Superior temporal gyrus (tissue), 1 donor: ENCODE data around the gene ENTPD2.
"Not testable (repeated sequence)": the region's sequence is repeated elsewhere in the genome, so short reads cannot be mapped to it uniquely, and the experiment has no call there.

Experiments used
- DNase-seq: peaks from one replicate; pipeline ENCODE4 v3.0.0-alpha.2; 2016; ENCODE audit errors: extremely low spot score

Gene ENTPD2

GRCh38 chr9:137045294-137046087 is 8.4 kb downstream of the ENTPD2 start:
- peak; percentile 29 for DNase-seq

GRCh38 chr9:137044502-137045177 is 9.2 kb downstream of the ENTPD2 start:
- DNase-seq, result no peak

GRCh38 chr9:137044037-137044436 is 9.8 kb downstream of the ENTPD2 start:
- DNase-seq, result no peak

GRCh38 chr9:137042751-137043727 is 10.8 kb downstream of the ENTPD2 start:
- no peak for DNase-seq

- DNase-seq, result no peak
Observed at GRCh38 chr9:137041124-137041523, 12.7 kb downstream of the ENTPD2 start.

- DNase-seq, result no peak
Observed at GRCh38 chr9:137040568-137040967, 13.3 kb downstream of the ENTPD2 start.

- no peak for DNase-seq
Observed at GRCh38 chr9:137039611-137040366, 14.1 kb downstream of the ENTPD2 start.

- no peak for DNase-seq
Observed at GRCh38 chr9:137038916-137039315, 14.9 kb downstream of the ENTPD2 start.

GRCh38 chr9:137037483-137037882 is 16.4 kb downstream of the ENTPD2 start:
- DNase-seq, result no peak

GRCh38 chr9:137037035-137037434 is 16.8 kb downstream of the ENTPD2 start:
- DNase-seq, result no peak

- DNase-seq, result no peak
Observed at GRCh38 chr9:137035937-137036336, 17.9 kb downstream of the ENTPD2 start.

- no peak for DNase-seq
Observed at GRCh38 chr9:137035507-137035834, 18.4 kb downstream of the ENTPD2 start.

- DNase-seq, result peak; percentile 92
Observed at GRCh38 chr9:137034709-137035506, 19.0 kb downstream of the ENTPD2 start.

GRCh38 chr9:137034039-137034708 is 19.7 kb downstream of the ENTPD2 start:
- DNase-seq, result no peak

- DNase-seq, result not testable (repeated sequence)
Observed at GRCh38 chr9:137033481-137033880, 20.4 kb downstream of the ENTPD2 start.

- DNase-seq, result no peak
Observed at GRCh38 chr9:137032858-137033257, 21.0 kb downstream of the ENTPD2 start.

- no peak for DNase-seq
Observed at GRCh38 chr9:137031904-137032640, 21.8 kb downstream of the ENTPD2 start, which contains the start of gene FUT7. Gene FUT7 (minus strand): TSS chr9:137032088. CDS start chr9:137031991, 97 bp downstream.

- DNase-seq, result no peak
Observed at GRCh38 chr9:137030538-137031527, 23.0 kb downstream of the ENTPD2 start.
